ENCODE data around the gene TNFRSF13B.
"Not testable (repeated sequence)": the region's sequence is repeated elsewhere in the genome, so short reads cannot be mapped to it uniquely, and the experiment has no call there.

The TNFRSF13B gene

GRCh38 chr17:16986391-16986790 is 14.5 kb upstream of the TNFRSF13B start:
- no peak for ATAC-seq

GRCh38 chr17:16981928-16982327 is 10.0 kb upstream of the TNFRSF13B start:
- ATAC-seq, result no peak

- peak; percentile 53 to 63 for ATAC-seq
Measured at GRCh38 chr17:16980813-16981731, 9.2 kb upstream of the TNFRSF13B start.

GRCh38 chr17:16980061-16980460 is 8.1 kb upstream of the TNFRSF13B start:
- no peak for ATAC-seq

GRCh38 chr17:16979237-16979823 is 7.4 kb upstream of the TNFRSF13B start:
- not testable (repeated sequence) for ATAC-seq

- no peak for ATAC-seq
Measured at GRCh38 chr17:16977932-16978331, 6.0 kb upstream of the TNFRSF13B start.

- ATAC-seq, result no peak
Measured at GRCh38 chr17:16976725-16977550, 5.0 kb upstream of the TNFRSF13B start.

GRCh38 chr17:16975744-16976625 is 4.1 kb upstream of the TNFRSF13B start:
- ATAC-seq, result peak; percentile 39 to 48

GRCh38 chr17:16975277-16975651 is 3.3 kb upstream of the TNFRSF13B start:
- ATAC-seq, result no peak

- no peak for ATAC-seq
Measured at GRCh38 chr17:16974569-16975276, 2.8 kb upstream of the TNFRSF13B start.

GRCh38 chr17:16973760-16974540 is 2.0 kb upstream of the TNFRSF13B start:
- ATAC-seq, result peak; percentile 14 to 25

GRCh38 chr17:16973043-16973442 is 1.1 kb upstream of the TNFRSF13B start:
- ATAC-seq, result not testable (repeated sequence)

- ATAC-seq, result no peak
Measured at GRCh38 chr17:16972346-16972745, 428 bp upstream of the TNFRSF13B start.

- ATAC-seq, result peak in 1 of 2 donors; percentile 14
Measured at GRCh38 chr17:16969931-16970906, 1.7 kb downstream of the TNFRSF13B start.

GRCh38 chr17:16968786-16969185 is 3.1 kb downstream of the TNFRSF13B start:
- ATAC-seq, result no peak

GRCh38 chr17:16962804-16963203 is 9.1 kb downstream of the TNFRSF13B start:
- ATAC-seq, result no peak

GRCh38 chr17:16961792-16962191 is 10.1 kb downstream of the TNFRSF13B start:
- no peak for ATAC-seq

- not testable (repeated sequence) for ATAC-seq
Measured at GRCh38 chr17:16961022-16961421, 10.9 kb downstream of the TNFRSF13B start.

- ATAC-seq, result not testable (repeated sequence)
Measured at GRCh38 chr17:16955011-16955410, 16.9 kb downstream of the TNFRSF13B start.
